Choroid plexus epithelial cell (primary cell): ENCODE results near the gene CYBA.

Source experiments
- DNase-seq: peaks from one replicate; pipeline ENCODE4 v3.0.0-alpha.2; 2010; ENCODE audit warnings: low read depth
- H3K4me3 ChIP-seq: 2 replicates; pipeline ENCODE4 v1.5.1; 2011; ENCODE audit warnings: low read depth, mild to moderate bottlenecking, control low read depth, low read length, moderate library complexity
- CTCF ChIP-seq: conservative IDR thresholded peaks from 2 replicates; pipeline ENCODE4 v1.5.1; 2011; ENCODE audit warnings: low read depth, mild to moderate bottlenecking, control low read depth, inconsistent platforms, low read length, moderate library complexity

Gene CYBA

GRCh38 chr16:88639231-88640038 lies 11.4 kb downstream of the CYBA start:
- no peak overlapping the region for H3K4me3 ChIP-seq
- no peak for DNase-seq
- no peak for TF ChIP-seq CTCF

DNA sequence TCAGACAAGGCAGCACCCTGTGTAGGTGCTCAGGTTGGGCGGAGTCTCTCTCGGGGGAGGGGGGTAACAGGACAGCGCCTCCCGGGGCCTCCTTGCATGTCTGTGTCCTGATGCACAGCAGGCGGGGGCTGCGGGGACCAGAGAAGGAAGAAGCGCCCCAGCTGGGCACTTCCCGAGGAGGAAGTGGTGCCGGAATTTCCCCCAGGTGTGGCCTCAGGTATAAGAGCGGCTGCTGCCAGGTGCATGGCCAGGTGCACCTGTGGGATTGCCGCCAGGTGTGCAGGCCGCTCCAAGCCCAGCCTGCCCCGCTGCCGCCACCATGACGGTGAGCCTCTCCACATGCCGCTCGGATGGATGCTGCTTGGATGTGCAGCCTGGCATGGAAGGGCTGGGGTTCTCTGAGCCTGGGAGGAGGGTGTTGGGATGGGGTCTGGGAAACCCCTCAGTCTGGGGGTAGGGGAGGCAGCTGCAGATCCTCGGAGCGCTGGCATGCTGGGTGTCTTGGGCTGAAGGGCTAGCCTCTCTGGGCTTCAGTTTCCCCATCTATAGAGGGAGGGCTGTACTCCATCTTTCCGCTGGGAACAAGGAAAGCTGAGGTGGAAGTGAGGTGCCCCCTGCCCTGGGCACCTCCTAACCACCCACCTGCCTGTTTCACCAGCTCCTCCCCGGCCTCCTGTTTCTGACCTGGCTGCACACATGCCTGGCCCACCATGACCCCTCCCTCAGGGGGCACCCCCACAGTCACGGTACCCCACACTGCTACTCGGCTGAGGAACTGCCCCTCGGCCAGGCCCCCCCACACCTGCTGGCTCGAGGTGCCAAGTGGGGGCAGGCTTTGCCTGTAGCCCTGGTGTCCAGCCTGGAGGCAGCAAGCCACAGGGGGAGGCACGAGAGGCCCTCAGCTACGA lies 12.3 kb downstream of the CYBA start, which contains the start of gene IL17C:
Gene IL17C (plus strand): TSS at position 250 of the 908 bp plus-strand sequence. CDS start 70 bp downstream, at position 320.
- H3K4me3 ChIP-seq: no peak within 1 kb of the TSS
- TF ChIP-seq CTCF: no peak
- DNase-seq: no peak

GRCh38 chr16:88636488-88637265 lies 14.2 kb downstream of the CYBA start:
- H3K4me3 ChIP-seq: no peak overlapping the region
- DNase-seq: no peak
- no peak for TF ChIP-seq CTCF

- no peak for TF ChIP-seq CTCF
These were observed 15.1 kb downstream of the CYBA start for GRCh38 chr16:88635671-88636319.

DNA sequence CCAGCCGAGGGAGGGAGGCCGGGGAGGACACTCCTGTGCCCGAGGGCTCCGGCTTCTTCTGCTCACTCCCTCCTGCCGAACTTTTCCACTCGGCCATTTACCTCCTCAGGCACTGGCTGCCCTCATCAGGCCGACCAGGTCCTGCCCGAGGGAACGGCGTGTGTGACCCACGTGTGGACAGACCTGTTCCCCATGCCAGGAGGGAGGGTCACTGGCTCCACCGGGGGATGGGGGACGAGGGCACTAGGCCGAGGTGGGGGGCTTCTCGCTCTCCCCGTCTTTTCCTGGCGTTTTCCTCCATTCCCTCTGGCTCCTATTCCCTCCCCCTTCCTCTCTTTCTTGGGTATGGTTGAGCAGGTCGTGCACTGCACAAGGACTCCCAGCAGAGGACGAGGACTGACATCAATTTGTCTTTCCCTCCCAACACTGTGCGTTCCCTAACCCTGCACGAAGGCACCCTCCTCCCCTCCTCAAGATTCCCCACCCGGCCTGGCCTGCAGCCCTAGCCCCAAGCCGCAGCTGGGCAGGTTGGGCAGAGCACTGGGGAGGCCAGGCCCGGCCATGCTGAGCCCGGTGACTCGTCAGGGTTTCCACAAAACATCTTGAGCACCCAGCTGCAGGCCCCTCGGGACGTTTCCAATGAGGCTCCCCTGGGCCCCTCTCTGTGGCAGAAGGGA lies 15.7 kb downstream of the CYBA start:
- TF ChIP-seq CTCF: no peak
- peak overlapping the region; percentile 56 for H3K4me3 ChIP-seq
- no peak for DNase-seq

More at GRCh38 chr16:88635671-88636319, 15.1 kb downstream of the CYBA start:
- H3K4me3 ChIP-seq: no peak overlapping the region
- no peak for DNase-seq
